ENCODE data around the gene EML1.

Gene EML1

DNA sequence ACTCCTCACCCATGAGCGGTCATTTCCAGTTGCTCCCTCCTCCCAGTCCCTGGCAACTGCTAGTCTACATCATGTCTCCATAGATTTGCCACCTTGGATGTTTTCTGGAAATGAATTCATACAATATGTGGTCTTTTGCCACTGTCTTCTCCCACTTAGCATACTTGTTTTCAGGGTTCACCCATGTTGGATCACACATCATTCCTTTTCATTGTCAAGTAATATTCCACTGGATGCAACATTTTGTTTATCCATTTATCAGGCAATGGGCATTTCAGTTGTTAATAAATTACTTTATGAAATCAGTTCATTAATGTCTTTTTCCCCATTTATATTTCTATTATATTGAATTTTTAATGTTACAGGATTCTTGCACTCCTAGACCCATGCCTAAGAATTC lies 64.3 kb downstream of the EML1 start:
- no peak for TF ChIP-seq CTCF (IDR thresholded peaks at IDR 0.05; ENCODE audit: control insufficient read depth, insufficient read depth, low read depth, low read length, missing control alignments)
- H3K4me3 ChIP-seq (ENCODE audit: control insufficient read depth, low read depth, low read length), result no peak overlapping the region
- DNase-seq (ENCODE audit: low read depth), result no peak

DNA sequence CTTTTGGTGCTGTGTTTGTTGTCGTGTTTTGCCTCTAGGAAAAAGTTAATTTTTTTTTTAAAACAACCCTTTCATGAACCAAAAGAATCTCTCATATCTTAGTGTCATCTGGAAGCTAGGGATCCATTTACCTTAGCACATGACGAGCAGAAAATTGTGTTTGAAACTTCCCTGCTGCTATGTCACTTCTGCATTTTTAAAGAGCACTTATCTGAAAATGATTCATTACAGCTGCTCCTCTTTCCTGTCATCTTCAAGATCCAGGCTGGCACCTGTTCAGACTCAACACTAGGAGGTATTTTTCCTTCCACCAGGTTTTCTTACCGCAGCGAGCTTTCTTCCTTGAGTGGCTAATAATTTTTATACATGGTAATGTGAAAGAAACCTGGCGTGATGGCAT lies 67.0 kb downstream of the EML1 start:
- no peak overlapping the region for H3K4me3 ChIP-seq (ENCODE audit: control insufficient read depth, low read depth, low read length)
- DNase-seq (ENCODE audit: low read depth), result no peak
- no peak for TF ChIP-seq CTCF (IDR thresholded peaks at IDR 0.05; ENCODE audit: control insufficient read depth, insufficient read depth, low read depth, low read length, missing control alignments)

GRCh38 chr14:99862136-99862535 lies 68.9 kb downstream of the EML1 start:
- no peak for TF ChIP-seq CTCF (IDR thresholded peaks at IDR 0.05; ENCODE audit: control insufficient read depth, insufficient read depth, low read depth, low read length, missing control alignments)
- H3K4me3 ChIP-seq (ENCODE audit: control insufficient read depth, low read depth, low read length), result no peak overlapping the region
- no peak for DNase-seq (ENCODE audit: low read depth)

DNA sequence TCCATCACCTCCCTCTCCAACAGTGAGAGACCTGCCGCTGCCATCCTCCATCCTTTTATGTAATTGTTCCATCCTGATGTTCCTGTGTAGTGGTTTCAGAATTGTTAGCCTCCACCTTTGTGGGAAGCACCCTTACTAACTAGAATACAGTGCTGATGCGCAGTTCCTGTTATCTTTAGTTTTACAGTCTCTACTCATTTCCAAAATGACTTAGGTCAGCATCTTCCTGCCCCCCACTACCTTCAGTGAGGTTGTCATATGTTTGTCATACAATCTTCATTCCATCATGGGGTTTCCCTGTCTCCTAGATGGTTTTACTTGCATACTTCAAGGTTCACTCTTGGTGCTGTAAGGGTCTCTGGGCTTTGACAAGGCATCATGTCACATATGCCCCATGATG lies 69.8 kb downstream of the EML1 start:
- TF ChIP-seq CTCF (IDR thresholded peaks at IDR 0.05; ENCODE audit: control insufficient read depth, insufficient read depth, low read depth, low read length, missing control alignments), result no peak
- H3K4me3 ChIP-seq (ENCODE audit: control insufficient read depth, low read depth, low read length), result no peak overlapping the region

GRCh38 chr14:99865408-99865807 lies 72.2 kb downstream of the EML1 start:
- TF ChIP-seq CTCF (IDR thresholded peaks at IDR 0.05; ENCODE audit: control insufficient read depth, insufficient read depth, low read depth, low read length, missing control alignments), result no peak
- DNase-seq (ENCODE audit: low read depth), result no peak
- no peak overlapping the region for H3K4me3 ChIP-seq (ENCODE audit: control insufficient read depth, low read depth, low read length)

More for the DNA sequence above, 69.8 kb downstream of the EML1 start:
- DNase-seq (ENCODE audit: low read depth), result no peak

DNA sequence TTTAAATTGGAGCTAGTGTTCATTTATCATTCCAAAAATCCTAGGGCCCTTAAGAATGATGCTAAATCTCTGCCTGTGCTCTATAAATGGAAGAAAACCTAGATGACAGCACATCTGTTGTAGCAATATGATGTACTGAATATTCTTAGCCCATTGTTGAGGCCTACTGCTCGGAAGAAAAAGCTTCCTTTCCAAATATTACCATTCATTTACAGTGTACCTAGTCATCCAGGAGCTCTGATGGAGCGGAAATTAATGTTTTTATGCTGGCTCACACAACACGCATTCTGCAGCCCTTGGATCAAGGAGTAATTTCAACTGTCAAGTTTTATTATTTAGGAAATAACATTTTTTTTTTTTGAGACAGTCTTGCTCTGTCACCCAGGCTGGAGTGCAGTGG lies 77.4 kb downstream of the EML1 start:
- no peak overlapping the region for H3K4me3 ChIP-seq (ENCODE audit: control insufficient read depth, low read depth, low read length)
- DNase-seq (ENCODE audit: low read depth), result no peak
- no peak for TF ChIP-seq CTCF (IDR thresholded peaks at IDR 0.05; ENCODE audit: control insufficient read depth, insufficient read depth, low read depth, low read length, missing control alignments)

- no peak for TF ChIP-seq CTCF (IDR thresholded peaks at IDR 0.05; ENCODE audit: control insufficient read depth, insufficient read depth, low read depth, low read length, missing control alignments)
Observed at GRCh38 chr14:99871771-99872170, 78.6 kb downstream of the EML1 start.

More at GRCh38 chr14:99871771-99872170, 78.6 kb downstream of the EML1 start:
- H3K4me3 ChIP-seq (ENCODE audit: control insufficient read depth, low read depth, low read length), result no peak overlapping the region
- DNase-seq (ENCODE audit: low read depth), result no peak

All from AG09309 (cell line).